Vagina (tissue), 2 donors: ENCODE measurements around the gene TMPRSS4. TPM values are rescaled to one million over a fixed set of nuclear protein-coding genes. Genes with fewer than 3 reads are reported as not detected.

Source experiments
- DNase-seq, 2 donors: peaks; one replicate each; pipeline ENCODE4 v3.0.0-alpha.2; 2017; ENCODE audit errors: extremely low spot score in 2 of 2
- H3K27ac ChIP-seq: fragments of 200-600 bp; sonication (generic); one replicate; pipeline ENCODE4 v1.5.1; 2019
- H3K27me3 ChIP-seq: fragments of 200-600 bp; sonication (generic); one replicate; pipeline ENCODE4 v1.5.1; 2019
- H3K36me3 ChIP-seq, 2 donors: fragments of 200-600 bp; sonication (generic); one replicate each; pipeline ENCODE4 v1.5.1; 2017 to 2019
- H3K4me1 ChIP-seq: fragments of 200-600 bp; sonication (generic); one replicate; pipeline ENCODE4 v1.5.1; 2019
- H3K4me3 ChIP-seq, 2 donors: fragments of 200-600 bp; sonication (generic); 1 replicate in 1 of 2; 2 replicates in 1 of 2; pipeline ENCODE4 v1.5.1; 2016 to 2019
- H3K9me3 ChIP-seq: fragments of 200-600 bp; sonication (generic); one replicate; pipeline ENCODE4 v1.5.1; 2019
- POLR2A ChIP-seq, 2 donors: fragments of 450-650 bp; IDR thresholded peaks; one replicate each; pipeline ENCODE4 v1.6.1; 2017; ENCODE audit warnings: antibody characterized with exemption in 2 of 2, mild to moderate bottlenecking in 2 of 2, moderate library complexity in 2 of 2
- POLR2AphosphoS5 ChIP-seq, 2 donors: sonication (generic); formaldehyde crosslinking; IDR thresholded peaks; one replicate each; pipeline ENCODE4 v1.9.0; 2017; ENCODE audit warnings: antibody characterized with exemption in 2 of 2, mild to moderate bottlenecking in 2 of 2, low read depth in 1 of 2; ENCODE audit not compliant: insufficient read depth in 1 of 2
- intact Hi-C: fragments of 100-400 bp; cut with DNase I; formaldehyde crosslinking; loops from one replicate; pipeline ENCODE4 v1.15.1; 2023
- total RNA-seq: library from RNA; depleted of rRNA; stranded (reverse); fragments of >200 nt; gene quantifications from one replicate; pipeline ENCODE4 v1.2.3, GENCODE V29; 2016
- TF ChIP-seq, protein P1 (sequence below), 3 experiments: fragments of 450-650 bp in 2 of 3; fragments of 200-600 bp in 1 of 3; sonication (generic) in 1 of 3; IDR thresholded peaks; one replicate each; pipeline ENCODE4 v1.5.1; 2017 to 2019; ENCODE audit warnings: antibody characterized with exemption in 3 of 3, mild to moderate bottlenecking in 2 of 3, moderate library complexity in 2 of 3

The TMPRSS4 gene
- total RNA-seq, 1 donor from 2014 or later = 20.9 TPM

- TF ChIP-seq, protein P1, sequence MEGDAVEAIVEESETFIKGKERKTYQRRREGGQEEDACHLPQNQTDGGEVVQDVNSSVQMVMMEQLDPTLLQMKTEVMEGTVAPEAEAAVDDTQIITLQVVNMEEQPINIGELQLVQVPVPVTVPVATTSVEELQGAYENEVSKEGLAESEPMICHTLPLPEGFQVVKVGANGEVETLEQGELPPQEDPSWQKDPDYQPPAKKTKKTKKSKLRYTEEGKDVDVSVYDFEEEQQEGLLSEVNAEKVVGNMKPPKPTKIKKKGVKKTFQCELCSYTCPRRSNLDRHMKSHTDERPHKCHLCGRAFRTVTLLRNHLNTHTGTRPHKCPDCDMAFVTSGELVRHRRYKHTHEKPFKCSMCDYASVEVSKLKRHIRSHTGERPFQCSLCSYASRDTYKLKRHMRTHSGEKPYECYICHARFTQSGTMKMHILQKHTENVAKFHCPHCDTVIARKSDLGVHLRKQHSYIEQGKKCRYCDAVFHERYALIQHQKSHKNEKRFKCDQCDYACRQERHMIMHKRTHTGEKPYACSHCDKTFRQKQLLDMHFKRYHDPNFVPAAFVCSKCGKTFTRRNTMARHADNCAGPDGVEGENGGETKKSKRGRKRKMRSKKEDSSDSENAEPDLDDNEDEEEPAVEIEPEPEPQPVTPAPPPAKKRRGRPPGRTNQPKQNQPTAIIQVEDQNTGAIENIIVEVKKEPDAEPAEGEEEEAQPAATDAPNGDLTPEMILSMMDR (IDR thresholded peaks at IDR 0.05) = no peak
- no peak for TF ChIP-seq POLR2AphosphoS5 (IDR thresholded peaks at IDR 0.05; ENCODE audit: insufficient read depth in 1 of 2, low read depth in 1 of 2)
- TF ChIP-seq POLR2A (IDR thresholded peaks at IDR 0.05) = no peak
- Histone ChIP-seq H3K9me3 (no peaks in the 10 kb centered on the region), H3K27me3 (no peaks in the 10 kb centered on the region), H3K36me3 (no peaks in the 10 kb centered on the region), H3K27ac (no peak overlapping the region), H3K4me1 (no peaks in the 10 kb centered on the region), H3K4me3 (no peak overlapping the region)
- intact Hi-C loops = no loop called here
- no peak for DNase-seq
Measured at GRCh38 chr11:118112711-118113430, 36.0 kb downstream of the TMPRSS4 start.

GRCh38 chr11:118114266-118114665 lies 37.4 kb downstream of the TMPRSS4 start:
- no peaks in the 10 kb centered on the region for H3K4me1 ChIP-seq
- intact Hi-C loops = no loop called here
- DNase-seq = no peak
- TF ChIP-seq, protein P1 (IDR thresholded peaks at IDR 0.05) = no peak
- no peak for TF ChIP-seq POLR2A (IDR thresholded peaks at IDR 0.05)
- no peak for TF ChIP-seq POLR2AphosphoS5 (IDR thresholded peaks at IDR 0.05; ENCODE audit: insufficient read depth in 1 of 2, low read depth in 1 of 2)
- no peak overlapping the region for H3K4me3 ChIP-seq
- H3K27ac ChIP-seq = no peak overlapping the region
- H3K27me3 ChIP-seq = no peaks in the 10 kb centered on the region
- H3K9me3 ChIP-seq = no peaks in the 10 kb centered on the region
- no peaks in the 10 kb centered on the region for H3K36me3 ChIP-seq

GRCh38 chr11:118115048-118115447 lies 38.2 kb downstream of the TMPRSS4 start:
- Histone ChIP-seq H3K9me3 (no peaks in the 10 kb centered on the region), H3K4me3 (no peak overlapping the region), H3K27me3 (no peaks in the 10 kb centered on the region), H3K4me1 (no peaks in the 10 kb centered on the region), H3K36me3 (no peaks in the 10 kb centered on the region), H3K27ac (no peak overlapping the region)
- DNase-seq = no peak
- intact Hi-C loops = no loop called here
- no peak for TF ChIP-seq POLR2A (IDR thresholded peaks at IDR 0.05)
- TF ChIP-seq POLR2AphosphoS5 (IDR thresholded peaks at IDR 0.05; ENCODE audit: insufficient read depth in 1 of 2, low read depth in 1 of 2) = no peak
- TF ChIP-seq, protein P1 (IDR thresholded peaks at IDR 0.05) = no peak

GRCh38 chr11:118117790-118118601 lies 41.1 kb downstream of the TMPRSS4 start:
- TF ChIP-seq POLR2AphosphoS5 (IDR thresholded peaks at IDR 0.05; ENCODE audit: insufficient read depth in 1 of 2, low read depth in 1 of 2) = no peak
- Histone ChIP-seq H3K27ac (no peak overlapping the region), H3K36me3 (no peaks in the 10 kb centered on the region), H3K4me1 (no peaks in the 10 kb centered on the region), H3K27me3 (no peaks in the 10 kb centered on the region), H3K4me3 (no peak overlapping the region), H3K9me3 (no peaks in the 10 kb centered on the region)
- DNase-seq = no peak
- intact Hi-C loops = no loop called here

DNA sequence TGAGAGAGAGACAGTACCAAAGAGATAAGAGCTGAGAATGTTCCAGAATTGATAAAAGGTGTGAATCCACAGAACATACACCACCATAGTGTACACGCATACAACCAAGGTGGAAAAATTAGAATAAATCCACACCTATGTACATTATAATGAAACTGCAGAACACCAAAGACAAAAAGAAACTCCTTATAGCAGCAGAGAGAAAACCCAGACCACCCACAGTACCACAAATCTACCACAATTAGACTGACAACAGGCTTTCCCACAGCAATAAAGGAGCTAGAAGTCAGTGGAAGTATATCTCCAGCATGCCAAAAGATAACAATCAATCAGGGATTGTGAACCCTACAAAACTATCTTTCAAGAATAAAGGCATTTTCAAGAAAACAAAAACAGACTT lies 43.9 kb downstream of the TMPRSS4 start:
- Histone ChIP-seq H3K4me3 (no peak overlapping the region), H3K27ac (no peak overlapping the region), H3K9me3 (no peaks in the 10 kb centered on the region), H3K27me3 (no peaks in the 10 kb centered on the region), H3K4me1 (no peaks in the 10 kb centered on the region), H3K36me3 (no peaks in the 10 kb centered on the region)
- TF ChIP-seq, protein P1 (IDR thresholded peaks at IDR 0.05) = no peak
- TF ChIP-seq POLR2AphosphoS5 (IDR thresholded peaks at IDR 0.05; ENCODE audit: insufficient read depth in 1 of 2, low read depth in 1 of 2) = no peak
- TF ChIP-seq POLR2A (IDR thresholded peaks at IDR 0.05) = no peak
- DNase-seq = no peak
- intact Hi-C loops = no loop called here
